ENCODE data around the gene NAGLU. TPM values are rescaled to one million over a fixed set of nuclear protein-coding genes. Genes with fewer than 3 reads are reported as not detected.
"Not testable (repeated sequence)": the region's sequence is repeated elsewhere in the genome, so short reads cannot be mapped to it uniquely, and the experiment has no call there.

The NAGLU gene
- total and polyA plus RNA-seq, 7 experiments from 2014 or later = 6.6 to 27.1 (median 21.9) TPM

DNA sequence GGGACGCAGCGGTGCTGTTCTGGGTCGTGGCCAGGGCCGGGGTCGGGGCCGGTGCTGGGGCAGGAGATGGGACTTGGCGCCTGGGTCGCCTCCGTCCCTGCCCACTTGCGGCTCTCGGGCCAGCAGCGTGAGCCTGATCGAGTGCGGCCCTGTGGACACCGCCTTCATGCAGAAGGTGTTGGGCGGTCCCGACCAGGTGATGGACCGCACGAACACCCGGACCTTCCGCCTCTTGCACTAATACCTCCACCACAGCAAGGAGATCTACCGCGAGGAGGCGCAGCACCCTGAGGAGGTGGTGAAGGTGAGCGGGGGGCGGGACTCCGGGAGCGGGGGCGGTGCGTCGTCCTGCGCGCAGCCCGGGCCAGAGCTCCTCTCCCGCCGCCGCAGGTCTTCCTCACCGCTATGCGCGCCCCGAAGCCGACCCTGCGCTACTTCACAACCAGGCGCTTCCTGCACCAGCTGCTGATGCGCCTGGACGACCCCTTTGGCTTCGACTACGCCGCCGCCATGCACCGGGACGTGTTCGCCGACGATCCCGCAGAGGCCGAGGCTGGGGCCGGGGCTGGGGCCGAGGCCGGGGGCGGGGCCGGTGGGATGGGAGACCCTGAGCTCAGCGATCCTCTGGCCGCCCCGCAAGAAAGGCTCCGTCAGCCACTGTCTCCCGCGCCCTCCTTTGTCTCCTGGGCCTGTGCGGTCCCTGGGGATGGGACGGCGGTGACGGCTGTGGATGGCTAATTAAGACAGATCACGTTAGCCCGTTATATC, 12.2 kb downstream of the NAGLU start:
- H3K27ac ChIP-seq (ENCODE audit: low read depth, low read length) = no peak overlapping the region
- Mint-ChIP-seq H3K4me3 (peak overlapping the region; percentile 7 to 75 (median 56)), H3K36me3 (peaks cover 0 to 4% (median 0%) of the 10 kb centered on the region in 5 donors), H3K27me3 (no peaks in the 10 kb centered on the region), H3K4me1 (peaks cover 4 to 22% (median 18%) of the 10 kb centered on the region in 7 donors), H3K9me3 (no peaks in the 10 kb centered on the region), H3K27ac (peak overlapping the region in 2 of 9 donors; percentile 15 to 48)
- ATAC-seq (peak; percentile 94), DNase-seq (peak; percentile 54 to 75 (median 70))
- no peaks in the 10 kb centered on the region for H3K27me3 ChIP-seq (ENCODE audit: control insufficient read depth in 2 of 2, insufficient read depth in 2 of 2, low read length in 2 of 2)
- CTCF ChIA-PET = interaction anchor here (0.6 to 1.1 kb wide), 4 partner anchors 12 to 108 kb away, joined by 3 to 4 read pairs (median 4); partner anchors contain the start of gene NAGLU
- POLR2A ChIA-PET = interaction anchor here (0.9 to 1.5 kb wide), 2 partner anchors 11 to 19 kb away, joined by 3 to 11 read pairs; partner anchors contain the start of gene NAGLU
- intact Hi-C loops (cut with micrococcal nuclease) = loop anchor here in 1 of 2 donors (1.0 kb wide), 1 partner anchor 29 kb away; the partner anchor contains the start of gene PSMC3IP
- H3K36me3 ChIP-seq (ENCODE audit: control insufficient read depth in 2 of 3, insufficient read depth in 3 of 3, low read length in 3 of 3) = peaks cover 0 to 7% (median 0%) of the 10 kb centered on the region in 3 experiments
- H3K9me3 ChIP-seq (ENCODE audit: control insufficient read depth in 2 of 3, low read length in 3 of 3) = no peaks in the 10 kb centered on the region
- no peaks in the 10 kb centered on the region for H3K4me1 ChIP-seq (ENCODE audit: control insufficient read depth in 2 of 2, insufficient read depth in 2 of 2, low read length in 2 of 2)
- H3K4me3 ChIP-seq (ENCODE audit: low read length) = peak overlapping the region; percentile 17

DNA sequence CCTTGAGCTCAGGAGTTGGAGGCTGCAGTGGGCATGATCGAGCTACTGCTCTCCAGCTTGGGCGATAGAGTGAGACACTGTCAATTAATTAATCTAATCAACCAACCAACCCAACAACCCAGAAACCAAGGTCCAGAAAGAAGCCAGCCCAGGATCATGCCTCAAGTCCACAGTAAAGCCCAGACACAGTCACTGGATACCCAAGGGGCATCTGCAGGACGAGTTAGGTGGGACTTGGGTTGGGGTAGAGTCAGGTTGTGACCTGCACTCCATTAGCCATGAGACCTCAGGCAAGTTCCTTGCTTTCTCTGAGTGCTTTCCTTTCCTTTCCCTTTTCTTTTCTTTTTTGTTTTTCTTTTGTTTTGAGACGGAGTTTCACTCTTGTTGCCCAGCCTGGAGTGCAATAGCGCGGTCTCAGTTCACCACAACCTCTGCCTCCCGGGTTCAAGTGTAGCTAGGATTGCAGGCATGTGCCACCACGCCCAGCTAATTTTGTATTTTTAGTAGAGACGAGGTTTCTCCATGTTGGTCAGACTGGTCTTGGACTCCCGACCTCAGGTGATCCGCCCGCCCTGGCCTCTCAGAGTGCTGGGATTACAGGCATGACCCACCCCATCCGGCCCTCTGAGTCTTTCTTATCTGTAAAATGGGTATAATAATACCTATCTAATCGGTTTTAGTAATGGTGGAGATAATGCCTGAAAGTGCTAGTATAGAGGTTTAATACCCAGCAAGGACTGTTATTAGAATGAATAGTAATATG, 13.1 kb downstream of the NAGLU start:
- peaks cover 5% of the 10 kb centered on the region in 2 donors for H3K4me1 ChIP-seq (ENCODE audit: control insufficient read depth in 2 of 2, insufficient read depth in 2 of 2, low read length in 2 of 2)
- H3K4me3 Mint-ChIP-seq = peak overlapping the region; percentile 7 to 75 (median 60)
- no peaks in the 10 kb centered on the region for H3K9me3 Mint-ChIP-seq
- H3K4me3 ChIP-seq (ENCODE audit: low read length) = no peak overlapping the region
- peaks cover 4 to 29% (median 22%) of the 10 kb centered on the region in 7 donors for H3K4me1 Mint-ChIP-seq
- ATAC-seq (no peak), DNase-seq (no peak)
- no peaks in the 10 kb centered on the region for H3K36me3 ChIP-seq (ENCODE audit: control insufficient read depth in 2 of 3, insufficient read depth in 3 of 3, low read length in 3 of 3)
- no peaks in the 10 kb centered on the region for H3K9me3 ChIP-seq (ENCODE audit: control insufficient read depth in 2 of 3, low read length in 3 of 3)
- intact Hi-C loops (cut with micrococcal nuclease) = loop anchor here in 1 of 2 donors (1.0 kb wide), 1 partner anchor 28 kb away; the partner anchor contains the start of gene PSMC3IP
- ChIA-PET POLR2A (interaction anchor here (0.7 to 1.5 kb wide), 3 partner anchors 12 to 1102 kb away, joined by 3 to 11 read pairs (median 3); partner anchors contain the start of gene NAGLU), CTCF (interaction anchor here (0.7 to 1.1 kb wide), 3 partner anchors 13 to 109 kb away, joined by 3 to 4 read pairs (median 4); partner anchors contain the start of gene NAGLU)
- H3K27me3 ChIP-seq (ENCODE audit: control insufficient read depth in 2 of 2, insufficient read depth in 2 of 2, low read length in 2 of 2) = no peaks in the 10 kb centered on the region
- no peak overlapping the region for H3K27ac ChIP-seq (ENCODE audit: low read depth, low read length)
- no peaks in the 10 kb centered on the region for H3K27me3 Mint-ChIP-seq
- H3K27ac Mint-ChIP-seq = peak overlapping the region in 6 of 9 donors; percentile 14 to 56 (median 30)
- peaks cover 0 to 4% (median 0%) of the 10 kb centered on the region in 5 donors for H3K36me3 Mint-ChIP-seq

DNA sequence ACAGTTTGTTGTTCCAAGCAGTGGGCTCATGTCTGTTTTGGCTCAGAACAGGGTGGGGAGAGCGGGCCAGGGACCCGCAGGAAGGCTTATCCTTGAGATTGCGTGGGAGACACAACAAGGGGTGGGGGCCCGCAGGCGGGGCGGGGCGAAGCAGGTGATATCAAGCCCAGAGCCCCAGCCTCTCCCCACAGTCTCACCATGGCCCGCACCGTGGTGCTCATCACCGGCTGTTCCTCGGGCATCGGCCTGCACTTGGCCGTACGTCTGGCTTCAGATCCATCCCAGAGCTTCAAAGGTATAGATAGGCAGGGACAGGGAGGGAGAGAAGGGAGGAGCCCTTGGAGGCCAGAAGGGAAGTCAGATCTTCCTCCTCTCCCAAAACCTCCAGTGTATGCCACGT, 16.7 kb downstream of the NAGLU start, which contains the start of gene HSD17B1:
Gene HSD17B1, plus strand, starts transcription at position 188 of the 400 bp plus-strand sequence. Its CDS starts 11 bp downstream, at position 199.
- CTCF ChIA-PET; ATAC-seq; H3K27me3 ChIP-seq (ENCODE audit: control insufficient read depth in 2 of 2, insufficient read depth in 2 of 2, low read length in 2 of 2); H3K36me3 Mint-ChIP-seq; intact Hi-C loops (cut with micrococcal nuclease); H3K9me3 ChIP-seq (ENCODE audit: control insufficient read depth in 2 of 3, low read length in 3 of 3); H3K4me3 ChIP-seq (ENCODE audit: low read length); DNase-seq; H3K36me3 ChIP-seq (ENCODE audit: control insufficient read depth in 2 of 3, insufficient read depth in 3 of 3, low read length in 3 of 3); H3K27me3 Mint-ChIP-seq; H3K9me3 Mint-ChIP-seq: not testable (repeated sequence)
- Mint-ChIP-seq H3K4me1 (peaks cover 12 to 52% (median 33%) of the 10 kb centered on the region in 7 donors), H3K27ac (peak within 1 kb of the TSS; percentile 80 to 93 (median 90)), H3K4me3 (peak within 1 kb of the TSS; percentile 84 to 95 (median 90))
- Histone ChIP-seq H3K27ac (ENCODE audit: low read depth, low read length) (peak within 1 kb of the TSS; percentile 86), H3K4me1 (ENCODE audit: control insufficient read depth in 2 of 2, insufficient read depth in 2 of 2, low read length in 2 of 2) (peaks cover 14 to 15% of the 10 kb centered on the region in 2 donors)
- POLR2A ChIA-PET = interaction anchor here (2.6 to 3.2 kb wide), 2 partner anchors 14 to 16 kb away, joined by 19 to 26 read pairs; partner anchors contain the start of genes MLX and NAGLU

DNA sequence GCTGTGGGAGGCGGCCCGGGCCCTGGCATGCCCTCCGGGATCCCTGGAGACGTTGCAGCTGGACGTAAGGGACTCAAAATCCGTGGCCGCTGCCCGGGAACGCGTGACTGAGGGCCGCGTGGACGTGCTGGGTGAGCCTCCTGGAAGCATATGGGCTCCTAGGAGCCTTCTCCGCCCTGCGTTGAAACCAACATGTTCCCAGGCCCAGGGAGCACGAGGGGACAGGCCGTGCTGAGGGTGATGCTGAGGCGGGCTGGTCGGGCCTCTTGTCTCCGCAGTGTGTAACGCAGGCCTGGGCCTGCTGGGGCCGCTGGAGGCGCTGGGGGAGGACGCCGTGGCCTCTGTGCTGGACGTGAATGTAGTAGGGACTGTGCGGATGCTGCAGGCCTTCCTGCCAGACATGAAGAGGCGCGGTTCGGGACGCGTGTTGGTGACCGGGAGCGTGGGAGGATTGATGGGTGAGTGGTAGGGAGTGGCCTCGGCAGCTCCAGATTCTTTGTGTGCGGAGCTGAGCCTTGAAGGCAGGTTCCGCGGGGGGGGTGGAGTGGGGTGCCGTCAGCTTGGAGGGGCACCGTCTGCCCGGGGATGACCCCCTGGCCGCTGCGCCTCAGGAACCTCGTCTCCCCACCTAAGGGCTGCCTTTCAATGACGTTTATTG, 17.2 kb downstream of the NAGLU start:
- Mint-ChIP-seq H3K36me3 (peaks cover 0 to 1% (median 0%) of the 10 kb centered on the region in 5 donors), H3K9me3 (no peaks in the 10 kb centered on the region), H3K4me1 (peaks cover 12 to 52% (median 33%) of the 10 kb centered on the region in 7 donors), H3K27ac (peak overlapping the region; percentile 49 to 91 (median 89)), H3K27me3 (no peaks in the 10 kb centered on the region), H3K4me3 (peak overlapping the region; percentile 84 to 95 (median 90))
- peaks cover 14 to 15% of the 10 kb centered on the region in 2 donors for H3K4me1 ChIP-seq (ENCODE audit: control insufficient read depth in 2 of 2, insufficient read depth in 2 of 2, low read length in 2 of 2)
- no peak overlapping the region for H3K4me3 ChIP-seq (ENCODE audit: low read length)
- H3K9me3 ChIP-seq (ENCODE audit: control insufficient read depth in 2 of 3, low read length in 3 of 3) = no peaks in the 10 kb centered on the region
- no peaks in the 10 kb centered on the region for H3K27me3 ChIP-seq (ENCODE audit: control insufficient read depth in 2 of 2, insufficient read depth in 2 of 2, low read length in 2 of 2)
- H3K27ac ChIP-seq (ENCODE audit: low read depth, low read length) = no peak overlapping the region
- H3K36me3 ChIP-seq (ENCODE audit: control insufficient read depth in 2 of 3, insufficient read depth in 3 of 3, low read length in 3 of 3) = no peaks in the 10 kb centered on the region
- intact Hi-C loops (cut with micrococcal nuclease) = no loop called here
- ATAC-seq = no peak
- ChIA-PET CTCF (no interaction called here), POLR2A (interaction anchor here (0.8 to 3.2 kb wide), 3 partner anchors 13 to 23 kb away, joined by 4 to 26 read pairs (median 19); partner anchors contain the start of genes MLX and NAGLU)
- DNase-seq = no peak

DNA sequence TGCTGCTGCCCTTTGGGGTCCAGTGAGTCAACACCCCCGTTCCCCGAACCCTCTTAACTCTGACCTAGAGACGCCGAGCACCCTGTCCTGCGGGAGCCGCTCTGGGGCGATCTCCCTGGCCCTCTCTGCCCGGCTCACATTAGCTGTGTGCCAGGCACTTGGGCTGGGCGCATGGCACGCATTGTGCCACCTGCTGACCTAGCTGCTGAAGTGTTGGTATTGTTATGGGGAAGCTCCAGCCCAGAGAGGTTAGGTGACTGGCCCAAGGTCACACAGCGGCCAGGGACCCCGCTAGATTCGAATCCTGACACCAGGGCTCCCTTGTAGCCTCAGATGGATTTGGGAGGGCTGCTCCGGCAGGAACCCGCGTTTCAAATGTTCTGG, 17.8 kb downstream of the NAGLU start:
- peak overlapping the region; percentile 84 to 95 (median 90) for H3K4me3 Mint-ChIP-seq
- Histone ChIP-seq H3K27ac (ENCODE audit: low read depth, low read length) (peak overlapping the region; percentile 86), H3K9me3 (ENCODE audit: control insufficient read depth in 2 of 3, low read length in 3 of 3) (no peaks in the 10 kb centered on the region), H3K4me3 (ENCODE audit: low read length) (peak overlapping the region; percentile 80), H3K27me3 (ENCODE audit: control insufficient read depth in 2 of 2, insufficient read depth in 2 of 2, low read length in 2 of 2) (no peaks in the 10 kb centered on the region), H3K4me1 (ENCODE audit: control insufficient read depth in 2 of 2, insufficient read depth in 2 of 2, low read length in 2 of 2) (peaks cover 14 to 15% of the 10 kb centered on the region in 2 donors), H3K36me3 (ENCODE audit: control insufficient read depth in 2 of 3, insufficient read depth in 3 of 3, low read length in 3 of 3) (no peaks in the 10 kb centered on the region)
- H3K4me1 Mint-ChIP-seq = peaks cover 10 to 50% (median 31%) of the 10 kb centered on the region in 7 donors
- H3K9me3 Mint-ChIP-seq = no peaks in the 10 kb centered on the region
- no peaks in the 10 kb centered on the region for H3K27me3 Mint-ChIP-seq
- DNase-seq = peak in 1 of 9 donors; percentile 21
- intact Hi-C loops (cut with micrococcal nuclease) = loop anchor here (1.0 to 2.0 kb wide), 5 partner anchors 8 to 55 kb away; partner anchors contain the start of genes NAGLU (in 2 of the 2), COASY (in 1 of the 2), PSMC3IP (in 1 of the 2) and RETREG3 (in 1 of the 2)
- ATAC-seq = peak; percentile 28
- H3K36me3 Mint-ChIP-seq = peaks cover 0 to 1% (median 0%) of the 10 kb centered on the region in 5 donors
- ChIA-PET CTCF (interaction anchor here (0.6 to 0.9 kb wide), 2 partner anchors 8 to 10 kb away, joined by 3 read pairs; no protein-coding TSS in a partner anchor), POLR2A (interaction anchor here (0.8 to 3.2 kb wide), 5 partner anchors 12 to 814 kb away, joined by 3 to 26 read pairs (median 5); partner anchors contain the start of genes MLX and NAGLU)
- peak overlapping the region; percentile 80 to 93 (median 90) for H3K27ac Mint-ChIP-seq

Data from naive thymus-derived CD4-positive, alpha-beta T cell (primary cell).